Measurements from ENCODE around the gene C4BPB. TPM values are rescaled to one million over a fixed set of nuclear protein-coding genes. Genes with fewer than 3 reads are reported as not detected.

Gene C4BPB
- total and polyA plus RNA-seq, 2 of the 13 experiments (the other 11 are each of a cell fraction or from before 2014, with no cell fraction given) = 155 to 266 TPM

DNA sequence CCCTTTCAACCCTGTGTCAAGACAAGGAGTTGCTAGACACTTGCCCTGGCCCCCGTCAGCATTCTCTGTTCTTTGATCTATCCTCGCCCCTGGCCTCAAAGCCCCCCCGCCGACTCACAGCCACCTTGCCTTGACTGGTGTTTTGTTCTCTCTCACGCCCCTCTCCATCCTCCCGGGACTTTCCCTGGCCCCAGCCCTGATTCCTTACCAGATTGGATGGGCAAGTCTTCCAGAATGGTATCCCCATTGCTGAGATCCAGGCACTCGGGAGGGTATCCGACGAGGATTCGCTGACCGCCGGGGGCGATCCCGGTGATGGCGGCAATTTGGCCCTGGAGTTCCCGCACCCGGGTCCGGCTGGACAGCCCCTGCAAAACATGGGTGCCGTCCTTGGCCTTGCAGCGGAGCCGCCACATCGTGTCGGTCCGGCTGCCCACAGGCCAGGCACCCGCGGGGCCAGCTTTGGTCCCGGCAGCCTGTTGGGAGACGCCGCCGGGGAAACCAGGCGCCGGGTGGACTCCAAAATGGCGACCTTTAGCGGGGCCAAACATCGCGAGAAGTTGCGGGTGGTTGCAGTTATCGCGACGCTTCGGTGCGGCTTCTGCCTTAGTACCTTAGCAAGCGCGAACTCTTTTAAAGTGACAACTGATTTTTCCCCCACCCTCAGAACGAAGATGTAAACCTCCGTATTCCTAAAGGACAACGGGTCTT is 38.0 kb upstream of the C4BPB start (continued):
- TF ChIP-seq SMAD3 (CRISPR knock-in tag; IDR thresholded peaks at IDR 0.05) = 0 out of 2 replicates have a peak, but pooled peaks have one; percentile 18
- no peak for TF ChIP-seq TBX3 (IDR thresholded peaks at IDR 0.05; ENCODE audit: borderline replicate concordance)
- TF ChIP-seq, protein P1, sequence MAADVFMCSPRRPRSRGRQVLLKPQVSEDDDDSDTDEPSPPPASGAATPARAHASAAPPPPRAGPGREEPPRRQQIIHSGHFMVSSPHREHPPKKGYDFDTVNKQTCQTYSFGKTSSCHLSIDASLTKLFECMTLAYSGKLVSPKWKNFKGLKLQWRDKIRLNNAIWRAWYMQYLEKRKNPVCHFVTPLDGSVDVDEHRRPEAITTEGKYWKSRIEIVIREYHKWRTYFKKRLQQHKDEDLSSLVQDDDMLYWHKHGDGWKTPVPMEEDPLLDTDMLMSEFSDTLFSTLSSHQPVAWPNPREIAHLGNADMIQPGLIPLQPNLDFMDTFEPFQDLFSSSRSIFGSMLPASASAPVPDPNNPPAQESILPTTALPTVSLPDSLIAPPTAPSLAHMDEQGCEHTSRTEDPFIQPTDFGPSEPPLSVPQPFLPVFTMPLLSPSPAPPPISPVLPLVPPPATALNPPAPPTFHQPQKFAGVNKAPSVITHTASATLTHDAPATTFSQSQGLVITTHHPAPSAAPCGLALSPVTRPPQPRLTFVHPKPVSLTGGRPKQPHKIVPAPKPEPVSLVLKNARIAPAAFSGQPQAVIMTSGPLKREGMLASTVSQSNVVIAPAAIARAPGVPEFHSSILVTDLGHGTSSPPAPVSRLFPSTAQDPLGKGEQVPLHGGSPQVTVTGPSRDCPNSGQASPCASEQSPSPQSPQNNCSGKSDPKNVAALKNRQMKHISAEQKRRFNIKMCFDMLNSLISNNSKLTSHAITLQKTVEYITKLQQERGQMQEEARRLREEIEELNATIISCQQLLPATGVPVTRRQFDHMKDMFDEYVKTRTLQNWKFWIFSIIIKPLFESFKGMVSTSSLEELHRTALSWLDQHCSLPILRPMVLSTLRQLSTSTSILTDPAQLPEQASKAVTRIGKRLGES (CRISPR knock-in tag; IDR thresholded peaks at IDR 0.05; ENCODE audit: borderline replicate concordance) = no peak
- TF ChIP-seq ZNF136 (CRISPR knock-in tag; IDR thresholded peaks at IDR 0.05; ENCODE audit: low read depth) = no peak
- TF ChIP-seq, protein P2, sequence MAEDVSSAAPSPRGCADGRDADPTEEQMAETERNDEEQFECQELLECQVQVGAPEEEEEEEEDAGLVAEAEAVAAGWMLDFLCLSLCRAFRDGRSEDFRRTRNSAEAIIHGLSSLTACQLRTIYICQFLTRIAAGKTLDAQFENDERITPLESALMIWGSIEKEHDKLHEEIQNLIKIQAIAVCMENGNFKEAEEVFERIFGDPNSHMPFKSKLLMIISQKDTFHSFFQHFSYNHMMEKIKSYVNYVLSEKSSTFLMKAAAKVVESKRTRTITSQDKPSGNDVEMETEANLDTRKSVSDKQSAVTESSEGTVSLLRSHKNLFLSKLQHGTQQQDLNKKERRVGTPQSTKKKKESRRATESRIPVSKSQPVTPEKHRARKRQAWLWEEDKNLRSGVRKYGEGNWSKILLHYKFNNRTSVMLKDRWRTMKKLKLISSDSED (CRISPR knock-in tag; IDR thresholded peaks at IDR 0.05) = no peak
- TF ChIP-seq, protein P3, sequence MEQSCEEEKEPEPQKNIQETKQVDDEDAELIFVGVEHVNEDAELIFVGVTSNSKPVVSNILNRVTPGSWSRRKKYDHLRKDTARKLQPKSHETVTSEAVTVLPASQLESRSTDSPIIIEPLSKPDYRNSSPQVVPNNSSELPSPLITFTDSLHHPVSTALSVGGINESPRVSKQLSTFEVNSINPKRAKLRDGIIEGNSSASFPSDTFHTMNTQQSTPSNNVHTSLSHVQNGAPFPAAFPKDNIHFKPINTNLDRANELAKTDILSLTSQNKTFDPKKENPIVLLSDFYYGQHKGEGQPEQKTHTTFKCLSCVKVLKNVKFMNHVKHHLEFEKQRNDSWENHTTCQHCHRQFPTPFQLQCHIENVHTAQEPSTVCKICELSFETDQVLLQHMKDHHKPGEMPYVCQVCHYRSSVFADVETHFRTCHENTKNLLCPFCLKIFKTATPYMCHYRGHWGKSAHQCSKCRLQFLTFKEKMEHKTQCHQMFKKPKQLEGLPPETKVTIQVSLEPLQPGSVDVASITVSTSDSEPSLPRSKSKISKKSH (CRISPR knock-in tag; IDR thresholded peaks at IDR 0.05; ENCODE audit: borderline replicate concordance) = peak; percentile 92; the same call in 1 of the 2 replicates
- no peak for TF ChIP-seq KLF6 (CRISPR knock-in tag; IDR thresholded peaks at IDR 0.05)
- TF ChIP-seq, protein P4, sequence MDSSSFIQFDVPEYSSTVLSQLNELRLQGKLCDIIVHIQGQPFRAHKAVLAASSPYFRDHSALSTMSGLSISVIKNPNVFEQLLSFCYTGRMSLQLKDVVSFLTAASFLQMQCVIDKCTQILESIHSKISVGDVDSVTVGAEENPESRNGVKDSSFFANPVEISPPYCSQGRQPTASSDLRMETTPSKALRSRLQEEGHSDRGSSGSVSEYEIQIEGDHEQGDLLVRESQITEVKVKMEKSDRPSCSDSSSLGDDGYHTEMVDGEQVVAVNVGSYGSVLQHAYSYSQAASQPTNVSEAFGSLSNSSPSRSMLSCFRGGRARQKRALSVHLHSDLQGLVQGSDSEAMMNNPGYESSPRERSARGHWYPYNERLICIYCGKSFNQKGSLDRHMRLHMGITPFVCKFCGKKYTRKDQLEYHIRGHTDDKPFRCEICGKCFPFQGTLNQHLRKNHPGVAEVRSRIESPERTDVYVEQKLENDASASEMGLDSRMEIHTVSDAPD (CRISPR knock-in tag; IDR thresholded peaks at IDR 0.05) = no peak
- TF ChIP-seq ZNF703 (CRISPR knock-in tag; IDR thresholded peaks at IDR 0.05; ENCODE audit: borderline replicate concordance) = no peak
- TF ChIP-seq, protein P5, sequence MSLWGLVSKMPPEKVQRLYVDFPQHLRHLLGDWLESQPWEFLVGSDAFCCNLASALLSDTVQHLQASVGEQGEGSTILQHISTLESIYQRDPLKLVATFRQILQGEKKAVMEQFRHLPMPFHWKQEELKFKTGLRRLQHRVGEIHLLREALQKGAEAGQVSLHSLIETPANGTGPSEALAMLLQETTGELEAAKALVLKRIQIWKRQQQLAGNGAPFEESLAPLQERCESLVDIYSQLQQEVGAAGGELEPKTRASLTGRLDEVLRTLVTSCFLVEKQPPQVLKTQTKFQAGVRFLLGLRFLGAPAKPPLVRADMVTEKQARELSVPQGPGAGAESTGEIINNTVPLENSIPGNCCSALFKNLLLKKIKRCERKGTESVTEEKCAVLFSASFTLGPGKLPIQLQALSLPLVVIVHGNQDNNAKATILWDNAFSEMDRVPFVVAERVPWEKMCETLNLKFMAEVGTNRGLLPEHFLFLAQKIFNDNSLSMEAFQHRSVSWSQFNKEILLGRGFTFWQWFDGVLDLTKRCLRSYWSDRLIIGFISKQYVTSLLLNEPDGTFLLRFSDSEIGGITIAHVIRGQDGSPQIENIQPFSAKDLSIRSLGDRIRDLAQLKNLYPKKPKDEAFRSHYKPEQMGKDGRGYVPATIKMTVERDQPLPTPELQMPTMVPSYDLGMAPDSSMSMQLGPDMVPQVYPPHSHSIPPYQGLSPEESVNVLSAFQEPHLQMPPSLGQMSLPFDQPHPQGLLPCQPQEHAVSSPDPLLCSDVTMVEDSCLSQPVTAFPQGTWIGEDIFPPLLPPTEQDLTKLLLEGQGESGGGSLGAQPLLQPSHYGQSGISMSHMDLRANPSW (CRISPR knock-in tag; IDR thresholded peaks at IDR 0.05; ENCODE audit: borderline replicate concordance) = no peak
- TF ChIP-seq, protein P6, sequence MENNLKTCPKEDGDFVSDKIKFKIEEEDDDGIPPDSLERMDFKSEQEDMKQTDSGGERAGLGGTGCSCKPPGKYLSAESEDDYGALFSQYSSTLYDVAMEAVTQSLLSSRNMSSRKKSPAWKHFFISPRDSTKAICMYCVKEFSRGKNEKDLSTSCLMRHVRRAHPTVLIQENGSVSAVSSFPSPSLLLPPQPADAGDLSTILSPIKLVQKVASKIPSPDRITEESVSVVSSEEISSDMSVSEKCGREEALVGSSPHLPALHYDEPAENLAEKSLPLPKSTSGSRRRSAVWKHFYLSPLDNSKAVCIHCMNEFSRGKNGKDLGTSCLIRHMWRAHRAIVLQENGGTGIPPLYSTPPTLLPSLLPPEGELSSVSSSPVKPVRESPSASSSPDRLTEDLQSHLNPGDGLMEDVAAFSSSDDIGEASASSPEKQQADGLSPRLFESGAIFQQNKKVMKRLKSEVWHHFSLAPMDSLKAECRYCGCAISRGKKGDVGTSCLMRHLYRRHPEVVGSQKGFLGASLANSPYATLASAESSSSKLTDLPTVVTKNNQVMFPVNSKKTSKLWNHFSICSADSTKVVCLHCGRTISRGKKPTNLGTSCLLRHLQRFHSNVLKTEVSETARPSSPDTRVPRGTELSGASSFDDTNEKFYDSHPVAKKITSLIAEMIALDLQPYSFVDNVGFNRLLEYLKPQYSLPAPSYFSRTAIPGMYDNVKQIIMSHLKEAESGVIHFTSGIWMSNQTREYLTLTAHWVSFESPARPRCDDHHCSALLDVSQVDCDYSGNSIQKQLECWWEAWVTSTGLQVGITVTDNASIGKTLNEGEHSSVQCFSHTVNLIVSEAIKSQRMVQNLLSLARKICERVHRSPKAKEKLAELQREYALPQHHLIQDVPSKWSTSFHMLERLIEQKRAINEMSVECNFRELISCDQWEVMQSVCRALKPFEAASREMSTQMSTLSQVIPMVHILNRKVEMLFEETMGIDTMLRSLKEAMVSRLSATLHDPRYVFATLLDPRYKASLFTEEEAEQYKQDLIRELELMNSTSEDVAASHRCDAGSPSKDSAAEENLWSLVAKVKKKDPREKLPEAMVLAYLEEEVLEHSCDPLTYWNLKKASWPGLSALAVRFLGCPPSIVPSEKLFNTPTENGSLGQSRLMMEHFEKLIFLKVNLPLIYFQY (CRISPR knock-in tag; IDR thresholded peaks at IDR 0.05; ENCODE audit: borderline replicate concordance) = no peak
- no peak for TF ChIP-seq TAF15 (IDR thresholded peaks at IDR 0.05; ENCODE audit: low read depth, low read length, poor library complexity, severe bottlenecking)
- TF ChIP-seq ZNF563 (CRISPR knock-in tag; IDR thresholded peaks at IDR 0.05) = 0 out of 2 replicates have a peak, but pooled peaks have one; percentile 34
